DMS153 treated with DMSO at 0.1 percent for 48 hours (cell line): ENCODE results near the gene PRR5L.

Source experiments
- DNase-seq: peaks from one replicate; lab custom pipeline; 2025; ENCODE audit not compliant: unreplicated experiment; lab: John Stamatoyannopoulos, UW

The PRR5L gene

DNA sequence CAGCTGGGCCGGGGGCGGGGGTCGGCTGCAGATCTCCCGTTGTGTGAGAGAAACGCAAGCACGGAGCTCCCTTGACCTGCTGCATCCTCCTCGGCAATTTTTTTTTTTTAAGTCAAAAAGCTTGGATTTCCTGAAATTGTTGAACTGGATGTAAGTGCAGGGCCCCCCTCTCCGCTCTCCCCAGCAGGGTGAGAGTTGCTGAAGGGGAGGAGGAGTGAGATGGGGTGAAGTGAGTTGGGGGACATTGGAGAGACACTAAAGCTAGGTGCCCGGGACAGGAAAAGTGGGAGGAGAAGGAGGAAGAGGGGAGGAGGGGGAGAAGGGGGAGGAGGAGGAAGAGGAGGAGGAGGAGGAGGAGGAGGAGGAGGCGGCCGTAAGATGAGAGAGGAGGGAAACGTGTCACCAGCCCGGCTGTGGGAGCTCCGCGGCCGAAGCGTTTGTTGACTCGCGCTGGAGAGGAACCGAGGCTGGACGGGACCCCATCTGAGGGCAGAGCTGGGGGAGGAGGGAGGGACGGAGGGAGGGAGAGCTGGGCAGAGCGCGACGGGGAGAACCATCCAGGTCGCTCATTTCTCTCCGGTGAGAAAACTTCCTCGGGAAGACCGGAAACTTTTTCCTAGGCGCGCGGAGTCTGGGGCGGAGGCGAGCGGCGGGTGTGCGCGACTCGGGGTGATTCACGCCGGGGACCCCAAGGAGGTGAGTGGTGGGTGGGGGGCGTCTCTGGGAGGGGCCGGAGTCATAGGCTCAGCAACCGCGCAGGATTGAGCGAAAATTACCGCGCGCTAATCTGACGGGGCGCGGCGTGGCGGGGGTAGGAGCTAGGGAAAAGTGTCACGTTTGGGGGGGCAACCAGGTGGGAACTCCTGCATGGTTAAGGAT, 80.2 kb downstream of the PRR5L start:
- no peak for DNase-seq

DNA sequence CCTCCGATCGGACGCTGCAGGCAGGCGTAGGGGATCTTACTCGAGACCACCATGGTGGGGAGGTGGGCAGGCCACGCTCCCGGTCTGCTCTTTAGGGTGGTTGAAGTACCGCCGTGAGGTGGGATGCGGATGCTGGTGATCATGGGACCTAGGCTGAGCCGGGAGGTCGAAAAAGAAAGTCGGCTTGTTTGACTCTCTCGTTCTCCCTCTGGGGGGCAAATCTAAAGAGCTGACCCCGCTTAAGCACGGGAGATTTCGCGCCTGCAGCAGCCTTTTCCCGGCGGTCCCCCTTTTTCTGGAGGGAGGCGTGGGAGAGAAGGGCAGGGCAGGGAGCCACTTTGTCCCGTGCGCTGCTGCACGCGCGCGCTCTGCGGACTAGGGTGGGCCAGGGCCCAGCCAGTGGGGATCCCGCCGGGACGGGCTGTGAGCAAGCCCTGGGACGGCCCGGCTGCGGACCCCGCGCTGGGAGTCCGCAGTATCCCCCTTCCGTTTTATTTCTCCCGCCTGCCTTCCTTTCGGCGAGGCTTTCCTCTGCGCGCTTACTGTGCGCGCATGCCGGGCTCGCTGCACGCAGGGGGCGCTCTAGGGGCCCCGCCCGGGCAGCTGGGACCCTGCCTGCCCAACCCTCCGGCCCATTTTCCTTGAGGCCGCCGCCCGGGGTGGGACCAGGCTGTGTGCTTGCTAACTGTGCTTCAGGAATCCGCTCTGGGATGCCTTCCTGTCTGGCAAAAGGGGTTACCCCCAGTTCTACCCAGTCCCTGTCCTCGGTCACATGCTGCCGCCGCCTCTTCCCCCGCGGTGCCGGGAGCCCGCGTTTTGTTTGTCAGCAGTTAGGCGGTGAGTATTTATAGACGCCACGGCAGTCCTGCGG, 81.0 kb downstream of the PRR5L start:
- no peak for DNase-seq

DNA sequence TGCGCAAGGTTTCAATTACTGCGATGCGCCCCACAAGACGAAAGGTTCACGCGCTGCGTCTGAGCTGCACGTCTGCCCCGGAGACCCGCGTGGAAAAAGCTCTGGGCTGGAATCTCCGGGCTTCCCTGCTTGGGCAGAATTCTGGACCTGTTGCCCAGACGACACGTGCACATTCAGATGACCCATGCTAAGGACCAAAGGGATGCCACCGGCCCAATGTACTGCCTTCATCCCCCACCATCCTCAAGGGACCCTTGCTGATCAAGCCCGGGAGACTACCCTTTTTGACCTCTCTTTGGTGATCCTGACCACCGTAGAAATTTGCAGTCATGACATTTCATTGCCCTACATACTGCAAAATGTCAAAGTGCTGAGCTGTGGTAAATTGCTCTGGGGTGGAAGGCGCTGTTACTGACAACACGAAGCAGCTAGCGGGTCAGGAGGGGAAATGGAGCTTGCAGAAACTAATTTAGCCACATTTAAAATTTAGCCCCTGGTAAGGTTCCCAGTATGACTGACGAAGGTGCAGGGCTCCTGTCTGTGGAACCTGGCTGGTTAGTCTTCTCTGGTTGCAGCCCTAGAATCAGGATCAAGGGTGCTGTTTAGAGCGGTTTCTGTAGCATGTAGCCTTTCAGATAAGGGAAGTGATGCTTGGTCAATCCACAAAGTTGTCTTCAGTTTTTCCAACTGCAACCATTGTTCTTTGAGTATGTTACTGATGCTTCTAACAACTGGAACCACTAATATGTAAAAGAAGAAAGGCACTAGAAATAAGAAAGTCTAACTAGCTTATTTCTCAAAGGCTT, 81.9 kb downstream of the PRR5L start:
- no peak for DNase-seq

DNA sequence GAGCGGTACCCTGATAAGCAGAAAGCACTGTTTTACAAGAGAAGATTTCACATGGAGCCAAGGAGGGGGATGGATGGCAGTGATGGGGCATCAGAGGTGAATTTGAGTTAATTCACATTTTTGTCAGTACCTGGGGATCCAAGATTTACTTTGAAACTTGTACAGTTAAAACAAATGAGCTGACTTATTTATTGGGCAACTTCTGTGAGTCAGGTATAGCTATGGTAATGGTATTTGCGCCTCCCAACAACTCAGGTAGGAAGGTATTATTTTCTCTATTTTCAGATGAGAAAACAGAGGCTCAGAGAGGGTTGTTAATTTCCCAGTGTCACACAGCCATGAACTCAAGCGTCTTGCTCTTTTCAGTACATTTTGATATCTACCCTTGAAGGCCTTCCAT, 83.6 kb downstream of the PRR5L start:
- DNase-seq = no peak

DNA sequence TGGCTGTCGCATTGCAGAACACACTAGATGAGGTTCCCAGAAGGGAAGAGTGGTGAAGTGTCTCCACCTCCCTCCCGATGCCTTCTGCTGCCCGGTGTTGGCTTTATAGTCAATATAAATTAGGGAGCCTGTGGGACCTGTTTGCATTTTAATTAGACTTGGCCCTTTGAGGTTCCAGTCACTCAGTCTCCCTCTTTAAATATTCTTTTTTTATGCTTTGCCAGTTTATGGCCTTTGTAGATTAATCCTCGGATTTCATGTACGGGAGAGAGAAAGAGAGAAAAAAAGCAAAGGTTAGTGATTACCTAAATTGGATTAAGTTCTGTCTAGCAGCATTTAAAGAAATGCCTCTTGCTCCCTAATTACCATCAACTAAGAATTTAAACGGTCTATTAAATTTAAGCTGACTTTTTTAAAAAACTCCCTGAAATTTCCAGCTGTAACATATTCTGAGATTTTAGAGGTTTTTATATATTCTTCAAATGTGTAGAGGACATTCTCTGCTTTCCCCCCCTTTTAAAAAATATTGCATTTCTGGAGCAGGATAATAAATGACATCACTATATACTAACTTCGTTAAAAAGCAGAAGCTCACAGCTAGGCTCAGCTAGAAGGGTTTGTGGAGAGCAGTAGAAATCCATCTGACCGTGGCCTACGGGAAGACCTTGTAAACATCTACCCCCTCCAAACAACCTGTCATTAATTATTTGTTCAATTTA, 84.4 kb downstream of the PRR5L start:
- DNase-seq = no peak

DNA sequence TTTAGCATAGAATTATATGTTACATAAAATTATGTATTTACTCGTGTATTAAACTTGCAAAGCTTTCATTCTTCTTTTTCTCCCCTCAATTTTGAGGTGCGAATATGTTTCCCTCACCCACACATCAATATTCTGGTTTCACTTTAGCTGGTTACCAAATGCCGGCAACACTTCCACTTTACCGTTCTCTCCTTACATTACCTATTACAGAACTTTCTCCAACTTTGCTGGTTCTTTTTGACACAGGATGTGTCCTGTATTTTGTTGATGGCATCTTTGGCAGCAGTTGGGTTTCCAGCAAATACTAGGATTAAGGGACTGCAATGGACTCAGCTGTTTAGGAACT, 84.9 kb downstream of the PRR5L start:
- DNase-seq = no peak

DNA sequence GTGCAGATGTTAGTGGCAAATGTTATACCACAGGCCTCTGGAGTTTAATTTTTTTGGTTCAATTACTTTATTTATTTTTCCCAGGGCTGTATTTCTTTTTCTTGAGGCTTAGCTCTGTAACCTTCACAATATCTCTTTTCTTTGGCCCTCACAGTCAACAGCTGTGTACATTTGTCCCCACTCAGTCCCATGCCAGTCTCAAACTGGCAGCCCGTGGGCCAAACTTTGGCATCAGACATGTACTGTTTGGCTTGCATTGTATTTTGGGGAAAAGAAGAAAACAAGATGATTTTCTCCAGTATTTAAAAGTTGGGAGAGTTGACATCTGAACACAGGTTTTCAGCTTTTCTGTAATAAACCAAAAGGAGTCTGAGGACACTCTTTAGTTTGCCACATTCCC, 87.1 kb downstream of the PRR5L start:
- no peak for DNase-seq

DNA sequence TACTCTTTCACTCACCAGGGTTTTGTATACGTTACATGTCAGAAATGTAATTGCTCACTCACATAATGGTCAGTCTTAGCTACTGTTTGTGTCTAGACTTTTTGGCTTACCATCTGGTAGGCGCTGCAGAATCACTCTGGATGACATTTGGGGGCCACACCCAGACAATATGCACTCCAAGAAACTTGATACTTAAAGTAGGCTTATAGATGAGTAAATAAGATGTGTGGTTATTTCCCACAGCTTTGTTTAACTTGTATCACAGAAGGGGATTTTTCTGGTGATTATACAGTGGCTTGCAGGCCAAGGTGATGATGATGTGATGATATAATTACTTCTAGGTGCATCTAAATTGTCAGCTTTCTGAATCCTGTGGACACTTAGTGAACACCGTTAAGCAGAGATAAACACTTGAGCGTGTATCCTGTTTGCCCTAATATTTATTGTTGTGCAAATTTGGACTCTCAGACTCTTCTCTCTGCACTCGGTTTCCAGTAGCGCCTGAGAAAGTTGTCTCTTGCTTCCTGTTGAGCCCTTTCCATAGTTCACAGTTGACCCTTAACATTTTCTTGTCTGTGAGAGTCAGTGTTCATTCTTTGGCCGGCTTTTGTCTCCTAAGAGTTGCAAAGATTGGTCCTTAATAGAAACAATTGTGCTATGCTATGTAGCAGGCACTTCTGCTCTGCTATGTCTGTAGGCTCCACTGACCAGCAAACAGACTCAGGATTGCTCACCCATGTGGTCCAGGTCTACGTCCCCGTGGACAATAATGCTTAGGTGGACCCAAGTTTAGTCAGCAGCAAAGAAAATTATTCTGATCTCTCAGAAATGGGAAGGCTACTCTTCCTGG, 89.3 kb downstream of the PRR5L start:
- no peak for DNase-seq

DNA sequence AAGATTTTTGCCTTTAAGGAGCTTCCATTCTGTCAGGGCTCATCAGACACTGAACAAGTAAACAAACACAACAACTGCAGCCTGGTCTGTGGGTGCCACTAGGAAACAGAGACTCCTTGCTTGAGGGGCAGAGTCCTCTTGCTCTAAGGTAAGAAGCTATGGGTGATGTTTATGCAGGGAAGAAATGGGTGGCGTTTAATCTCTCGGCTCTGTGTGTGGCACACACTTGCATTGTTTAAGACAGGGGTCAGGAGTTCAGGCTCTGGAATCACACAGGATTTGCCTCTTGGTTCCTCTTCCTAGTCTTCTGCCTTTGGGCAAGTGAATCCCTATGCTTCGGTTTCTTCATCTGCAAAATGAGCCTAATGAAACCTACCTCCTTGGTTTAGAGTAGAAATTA, 90.3 kb downstream of the PRR5L start:
- no peak for DNase-seq

DNA sequence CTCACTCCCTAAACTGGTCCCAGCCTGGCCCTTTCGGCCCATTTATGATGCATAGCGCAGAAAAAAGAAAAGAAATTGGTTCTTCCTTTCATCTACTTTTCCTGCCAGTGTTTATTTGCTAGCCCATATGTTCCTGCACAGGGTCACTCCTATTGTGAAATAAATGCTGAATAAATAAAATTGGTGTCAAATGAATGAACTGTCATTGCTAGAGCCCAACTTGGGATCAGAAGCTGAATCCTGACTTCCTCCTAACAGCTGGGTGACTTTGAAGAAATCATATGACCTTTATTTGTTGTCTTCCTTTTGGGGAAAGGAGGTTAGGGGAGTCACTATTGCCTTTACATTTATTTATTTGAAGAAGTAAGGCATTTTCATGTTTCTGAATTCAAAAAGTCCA, 92.0 kb downstream of the PRR5L start:
- DNase-seq = no peak

DNA sequence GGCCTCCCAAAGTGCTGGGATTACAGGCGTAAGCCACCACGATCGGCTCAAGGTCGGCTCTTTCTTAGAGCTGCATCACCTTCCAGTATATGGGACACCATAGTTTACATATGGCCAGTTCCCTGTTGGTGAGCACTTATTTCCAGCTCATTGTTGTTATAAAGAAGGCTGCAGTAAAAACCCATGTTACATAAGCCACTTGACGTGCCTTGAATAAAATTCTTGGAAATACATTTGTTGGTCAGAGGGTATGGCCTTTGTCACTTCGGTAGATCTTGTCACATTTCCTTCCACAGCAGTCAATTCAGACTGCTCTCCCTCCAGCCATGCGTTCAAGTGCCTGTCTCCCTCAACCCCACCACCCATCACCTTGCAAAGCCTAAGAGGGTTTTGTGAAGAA, 92.9 kb downstream of the PRR5L start:
- DNase-seq = no peak

DNA sequence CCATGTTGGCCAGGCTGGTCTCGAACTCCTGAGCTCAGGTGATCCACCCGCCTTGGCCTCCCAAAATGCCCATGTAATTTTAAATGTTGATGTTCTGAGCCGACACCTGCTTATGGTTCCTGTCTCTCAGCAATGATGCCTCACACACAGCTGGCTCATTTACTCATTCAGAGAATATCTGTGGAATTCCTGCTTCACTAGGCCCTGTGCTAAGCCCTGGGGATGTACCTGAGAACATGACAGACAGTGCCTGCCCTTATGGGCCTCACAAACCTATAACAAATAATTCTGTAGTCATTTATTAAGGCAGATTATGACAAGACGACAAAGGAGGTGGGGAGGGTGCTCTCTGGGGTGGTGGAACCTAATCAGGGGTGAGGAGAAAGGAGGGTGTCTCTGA, 93.7 kb downstream of the PRR5L start:
- no peak for DNase-seq

DNA sequence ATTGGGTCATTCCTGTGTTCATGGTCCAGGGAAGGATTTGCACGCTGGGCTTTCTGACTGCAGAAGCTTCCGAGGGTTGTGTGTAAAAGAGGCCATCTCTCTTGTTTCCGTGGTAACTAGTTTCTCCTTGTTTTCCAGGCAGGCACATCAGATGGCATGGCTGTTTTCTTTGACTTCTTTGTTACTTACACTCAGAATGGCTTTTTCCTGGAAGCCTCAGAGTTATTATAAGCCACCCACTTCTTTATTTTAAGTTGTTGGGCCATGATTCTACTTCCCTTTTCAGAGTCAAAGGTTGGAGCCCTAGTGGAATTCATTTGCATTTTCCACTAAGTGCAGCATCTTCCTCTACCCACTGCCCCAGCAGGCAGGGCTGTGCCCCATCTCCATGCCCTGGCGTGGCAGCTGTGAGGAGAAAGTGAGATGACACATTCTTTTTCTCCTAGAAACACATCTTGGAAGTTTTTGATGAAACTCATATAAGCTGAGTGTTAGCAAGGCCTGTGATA, 94.9 kb downstream of the PRR5L start:
- DNase-seq = no peak

DNA sequence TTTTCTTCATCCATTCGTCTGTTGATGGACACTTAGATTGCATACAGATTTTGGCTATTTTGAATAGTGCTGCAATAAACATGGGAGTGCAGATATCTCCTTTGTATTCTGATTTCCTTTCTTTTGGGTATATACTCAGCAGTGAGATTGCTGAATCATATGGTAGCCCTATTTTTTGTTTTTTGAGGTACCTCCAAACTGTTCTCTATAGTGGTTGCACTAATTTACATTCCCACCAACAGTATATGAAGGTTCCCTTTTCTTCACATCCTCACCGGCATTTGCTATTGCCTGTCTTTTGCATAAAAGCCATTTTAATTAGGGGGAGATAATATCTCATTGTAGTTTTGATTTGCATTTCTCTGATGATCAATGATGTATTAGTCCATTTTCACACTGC, 96.1 kb downstream of the PRR5L start:
- no peak for DNase-seq

DNA sequence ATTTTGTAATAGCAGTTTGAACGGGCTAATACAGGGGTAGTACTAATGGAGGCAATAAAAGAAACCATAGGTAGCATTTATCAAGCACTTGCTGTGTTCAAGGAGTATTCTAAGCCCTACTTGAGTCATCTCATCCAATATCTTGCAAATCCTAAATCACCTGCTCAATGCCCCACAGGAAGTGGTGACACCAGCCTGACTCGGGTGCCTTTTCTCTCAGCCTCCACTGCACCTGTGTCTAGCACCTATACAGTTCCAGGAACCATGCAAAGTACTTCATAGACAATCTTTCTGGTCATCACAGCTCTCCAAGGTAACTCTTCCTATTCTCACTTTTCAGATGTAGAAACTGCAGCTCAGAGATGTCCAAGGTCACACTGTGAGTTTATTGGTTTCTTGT, 98.0 kb downstream of the PRR5L start:
- DNase-seq = no peak

DNA sequence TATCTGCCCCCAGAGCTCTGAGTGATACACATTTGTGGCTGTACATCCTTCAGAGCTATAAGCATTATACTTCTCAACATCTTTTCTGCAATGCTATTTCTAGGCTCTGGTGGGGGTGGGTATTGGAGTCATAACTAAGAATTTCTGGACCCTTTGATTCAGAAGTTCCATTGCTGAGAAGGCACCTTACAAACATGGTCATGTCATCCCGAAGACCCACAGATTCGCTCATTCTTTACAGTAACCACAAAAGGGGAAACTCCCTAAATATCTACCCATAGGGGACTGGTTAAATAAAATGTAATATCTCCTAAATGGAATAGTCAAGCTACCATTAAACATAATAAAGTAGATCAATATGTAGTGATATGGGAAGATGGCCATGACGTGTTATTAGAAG, 98.8 kb downstream of the PRR5L start:
- no peak for DNase-seq

DNA sequence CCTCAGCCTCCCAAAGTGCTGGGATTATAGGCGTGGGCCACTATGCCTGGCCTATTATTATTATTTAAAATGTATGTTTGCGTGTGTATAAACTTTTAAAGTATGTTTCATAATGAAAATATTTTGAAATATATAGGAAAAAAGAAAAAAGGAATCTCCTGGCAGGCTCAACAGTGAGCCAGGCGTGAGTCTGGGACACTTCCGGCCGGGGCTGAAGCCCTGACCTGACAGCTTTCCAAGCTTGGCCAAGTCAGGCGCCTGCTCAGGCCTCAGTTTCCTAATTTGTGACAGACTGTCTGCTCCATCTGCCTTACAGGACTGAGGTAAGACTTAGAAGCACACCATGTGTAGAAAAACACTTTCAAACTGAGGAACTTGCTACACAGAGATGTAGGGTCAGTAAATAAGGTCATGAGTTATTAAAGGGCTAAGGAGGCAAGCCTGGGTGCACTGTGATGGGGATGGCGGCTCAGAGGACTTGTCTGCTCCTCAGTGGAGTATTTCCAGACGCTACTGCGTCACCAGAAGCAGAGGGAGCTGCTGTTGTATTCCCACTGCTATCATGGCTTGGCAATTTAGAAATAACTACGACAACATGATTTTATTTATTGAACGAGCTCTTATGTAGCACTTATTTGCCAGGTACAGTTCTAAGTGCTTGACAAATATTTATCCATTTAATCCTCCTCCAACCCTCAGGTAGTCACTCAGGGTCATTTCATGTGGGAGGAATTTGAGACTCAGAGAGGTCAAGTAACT, 100.1 kb downstream of the PRR5L start:
- DNase-seq = no peak

DNA sequence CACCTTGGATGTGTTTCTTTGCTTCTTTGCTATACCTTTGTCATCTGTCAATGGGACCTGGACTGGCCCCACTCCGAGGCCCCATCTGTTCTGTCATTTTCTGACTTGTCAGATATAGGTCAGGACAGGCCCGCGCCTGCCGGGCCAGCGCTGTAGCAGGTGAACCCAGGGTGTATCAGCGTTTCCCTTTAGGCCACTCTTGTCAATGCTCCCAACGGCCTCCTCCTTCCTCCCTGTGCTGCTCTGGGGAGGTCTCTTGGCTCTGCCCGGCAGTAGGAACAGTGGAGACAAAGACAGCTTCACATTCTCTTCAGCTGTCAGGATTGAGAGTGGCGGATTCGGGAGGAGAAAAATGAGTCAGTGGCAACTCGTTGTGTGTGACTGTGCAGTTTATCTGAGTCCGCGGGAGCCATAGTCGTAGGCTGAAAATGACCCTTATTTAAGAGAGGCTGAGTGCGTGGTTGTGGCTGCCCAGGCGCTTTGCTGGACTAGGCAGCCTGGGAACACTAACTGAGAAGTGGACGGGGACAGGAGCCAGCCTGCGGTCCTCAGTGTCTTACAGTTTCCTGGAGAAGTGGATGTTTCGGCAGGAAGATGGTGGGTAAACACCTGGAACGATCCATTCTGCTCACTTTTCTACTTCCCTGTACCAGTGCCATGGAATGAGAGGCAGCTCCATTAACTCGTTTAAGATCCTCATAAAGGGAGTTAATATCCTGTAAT, 102.3 kb downstream of the PRR5L start:
- DNase-seq = no peak
